DND-41 (cell line): ENCODE results near the gene PRELID3B.

Experiments
- ATAC-seq: fragments of 200-7000 bp; cut with Tn5 transposase; 3 replicates; pipeline ENCODE4 v1.9.1; 2021; ENCODE audit warnings: low read depth; ENCODE audit not compliant: insufficient read depth
- DNase-seq: peaks from one replicate; pipeline ENCODE4 v3.0.0-alpha.2; 2020
- H2AFZ ChIP-seq: 2 replicates; pipeline ENCODE4 v1.6.0; 2012; ENCODE audit warnings: low read depth, low read length
- H3K27ac ChIP-seq: 2 replicates; pipeline ENCODE4 v1.5.1; 2012; ENCODE audit warnings: low read length, inconsistent platforms
- H3K27me3 ChIP-seq: fragments of 200-600 bp; sonication (generic); 2 replicates; pipeline ENCODE4 v1.6.0; 2012; ENCODE audit warnings: low read length, mild to moderate bottlenecking, inconsistent platforms; ENCODE audit not compliant: insufficient read depth, poor library complexity
- H3K36me3 ChIP-seq: 2 replicates; pipeline ENCODE4 v1.5.1; 2012; ENCODE audit warnings: low read length, inconsistent platforms; ENCODE audit not compliant: insufficient read depth
- H3K4me1 ChIP-seq: 2 replicates; pipeline ENCODE4 v1.5.1; 2012; ENCODE audit warnings: mild to moderate bottlenecking, low read length; ENCODE audit not compliant: insufficient read depth
- H3K4me2 ChIP-seq: 2 replicates; pipeline ENCODE4 v1.6.0; 2012; ENCODE audit warnings: mild to moderate bottlenecking, moderate library complexity, low read length, inconsistent platforms; ENCODE audit not compliant: insufficient read depth
- H3K4me3 ChIP-seq, 2 experiments: fragments of 200-600 bp in 1 of 2; shearing (Covaris generic) in 1 of 2; 2 replicates each; pipeline ENCODE4 v1.5.1; 2012 to 2016; ENCODE audit warnings: inconsistent platforms in 2 of 2, low read length in 2 of 2, mild to moderate bottlenecking in 2 of 2, low read depth in 1 of 2, moderate library complexity in 1 of 2
- H3K79me2 ChIP-seq: 2 replicates; pipeline ENCODE4 v1.6.0; 2012; ENCODE audit warnings: low read length, inconsistent platforms; ENCODE audit not compliant: insufficient read depth
- H3K9ac ChIP-seq: 2 replicates; pipeline ENCODE4 v1.6.0; 2012; ENCODE audit warnings: low read depth, mild to moderate bottlenecking, inconsistent platforms, low read length, moderate library complexity
- H3K9me3 ChIP-seq: 2 replicates; pipeline ENCODE4 v1.5.1; 2012; ENCODE audit warnings: low read length, moderate library complexity, mild to moderate bottlenecking, inconsistent platforms; ENCODE audit not compliant: insufficient read depth, severe bottlenecking
- H4K20me1 ChIP-seq: 2 replicates; pipeline ENCODE4 v1.6.0; 2012; ENCODE audit warnings: low read length; ENCODE audit not compliant: insufficient read depth
- EZH2 ChIP-seq: IDR thresholded peaks from 3 replicates; pipeline ENCODE4 v1.6.1; 2012; ENCODE audit warnings: borderline replicate concordance, low read depth, mild to moderate bottlenecking, moderate library complexity, low read length, inconsistent platforms; ENCODE audit not compliant: severe bottlenecking
- TF ChIP-seq, protein P1 (sequence below): IDR thresholded peaks from 2 replicates; pipeline ENCODE4 v1.5.1; 2012; ENCODE audit warnings: borderline replicate concordance, low read length, moderate library complexity, mild to moderate bottlenecking; ENCODE audit not compliant: poor library complexity, severe bottlenecking; ENCODE audit errors: extremely low read depth

The PRELID3B gene

DNA sequence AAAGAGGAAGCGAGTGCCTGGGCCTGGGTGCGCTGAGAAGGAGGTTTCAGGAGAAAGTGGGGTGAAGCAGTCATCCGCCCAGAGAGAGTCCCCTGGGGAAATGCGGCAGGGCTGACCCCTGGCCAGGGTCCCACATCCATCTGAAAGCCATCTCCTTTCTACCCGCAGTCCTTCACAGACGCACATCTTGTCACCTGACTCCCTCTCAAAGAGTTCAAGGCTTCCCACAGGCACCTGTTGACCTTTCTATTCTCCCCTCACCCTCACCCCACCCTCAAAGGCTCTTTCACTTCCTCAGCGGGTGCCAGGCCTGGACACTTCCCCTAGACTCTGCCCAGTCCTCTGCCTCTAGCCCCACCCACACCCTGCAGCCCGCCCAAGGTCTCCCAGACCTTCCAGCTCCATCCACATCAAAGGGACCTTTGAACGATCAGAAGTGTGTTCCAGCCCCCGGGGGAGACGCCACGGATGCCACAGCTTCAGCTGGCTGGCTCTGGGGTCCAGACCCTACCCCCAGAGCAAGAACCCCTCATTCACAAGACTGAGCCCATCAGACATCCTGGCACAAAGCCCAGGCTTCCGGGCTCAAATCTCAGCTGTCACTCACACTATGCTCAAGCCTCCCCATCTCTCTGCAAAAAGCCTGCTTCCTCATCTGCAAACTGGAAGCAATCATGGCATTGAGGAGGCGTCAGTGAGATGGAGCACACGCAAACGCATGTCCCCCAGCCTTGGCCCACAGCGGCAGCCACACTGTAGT, 37.6 kb downstream of the PRELID3B start:
- Histone ChIP-seq H3K27me3 (no peaks in the 10 kb centered on the region), H3K79me2 (no peaks in the 10 kb centered on the region), H3K4me1 (peaks cover 15% of the 10 kb centered on the region), H3K36me3 (no peaks in the 10 kb centered on the region), H2AFZ (no peak overlapping the region), H4K20me1 (peaks cover 18% of the 10 kb centered on the region), H3K9me3 (no peaks in the 10 kb centered on the region), H3K27ac (no peak overlapping the region), H3K9ac (no peak overlapping the region), H3K4me3 (no peak overlapping the region), H3K4me2 (peak overlapping the region; percentile 30; the same call in 1 of the 2 replicates)
- DNase-seq (peak; percentile 72), ATAC-seq (peak; percentile 76)
- TF ChIP-seq, protein P1, sequence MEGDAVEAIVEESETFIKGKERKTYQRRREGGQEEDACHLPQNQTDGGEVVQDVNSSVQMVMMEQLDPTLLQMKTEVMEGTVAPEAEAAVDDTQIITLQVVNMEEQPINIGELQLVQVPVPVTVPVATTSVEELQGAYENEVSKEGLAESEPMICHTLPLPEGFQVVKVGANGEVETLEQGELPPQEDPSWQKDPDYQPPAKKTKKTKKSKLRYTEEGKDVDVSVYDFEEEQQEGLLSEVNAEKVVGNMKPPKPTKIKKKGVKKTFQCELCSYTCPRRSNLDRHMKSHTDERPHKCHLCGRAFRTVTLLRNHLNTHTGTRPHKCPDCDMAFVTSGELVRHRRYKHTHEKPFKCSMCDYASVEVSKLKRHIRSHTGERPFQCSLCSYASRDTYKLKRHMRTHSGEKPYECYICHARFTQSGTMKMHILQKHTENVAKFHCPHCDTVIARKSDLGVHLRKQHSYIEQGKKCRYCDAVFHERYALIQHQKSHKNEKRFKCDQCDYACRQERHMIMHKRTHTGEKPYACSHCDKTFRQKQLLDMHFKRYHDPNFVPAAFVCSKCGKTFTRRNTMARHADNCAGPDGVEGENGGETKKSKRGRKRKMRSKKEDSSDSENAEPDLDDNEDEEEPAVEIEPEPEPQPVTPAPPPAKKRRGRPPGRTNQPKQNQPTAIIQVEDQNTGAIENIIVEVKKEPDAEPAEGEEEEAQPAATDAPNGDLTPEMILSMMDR: no peak
- no peak for TF ChIP-seq EZH2

DNA sequence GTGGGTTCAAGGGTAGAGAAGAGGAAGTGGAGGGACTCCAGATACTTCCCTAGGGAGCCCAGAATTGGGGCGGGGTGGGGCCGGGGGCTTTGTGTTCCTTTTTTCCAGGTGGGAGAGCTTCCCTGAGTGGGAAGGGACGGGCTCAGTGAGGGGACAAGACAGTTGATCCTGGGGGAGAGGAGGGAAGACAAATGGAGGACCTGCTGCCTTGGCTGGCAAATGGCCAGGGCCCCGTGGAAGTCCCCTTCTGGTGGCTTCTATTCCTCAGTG, 38.2 kb downstream of the PRELID3B start:
- Histone ChIP-seq H2AFZ (no peak overlapping the region), H4K20me1 (peaks cover 18% of the 10 kb centered on the region), H3K4me2 (no peak overlapping the region), H3K4me1 (peaks cover 15% of the 10 kb centered on the region), H3K9ac (no peak overlapping the region), H3K79me2 (no peaks in the 10 kb centered on the region), H3K9me3 (no peaks in the 10 kb centered on the region), H3K27ac (no peak overlapping the region), H3K4me3 (no peak overlapping the region), H3K27me3 (no peaks in the 10 kb centered on the region), H3K36me3 (no peaks in the 10 kb centered on the region)
- TF ChIP-seq EZH2: no peak
- TF ChIP-seq, protein P1: no peak
- no peak for DNase-seq
- ATAC-seq: no peak

DNA sequence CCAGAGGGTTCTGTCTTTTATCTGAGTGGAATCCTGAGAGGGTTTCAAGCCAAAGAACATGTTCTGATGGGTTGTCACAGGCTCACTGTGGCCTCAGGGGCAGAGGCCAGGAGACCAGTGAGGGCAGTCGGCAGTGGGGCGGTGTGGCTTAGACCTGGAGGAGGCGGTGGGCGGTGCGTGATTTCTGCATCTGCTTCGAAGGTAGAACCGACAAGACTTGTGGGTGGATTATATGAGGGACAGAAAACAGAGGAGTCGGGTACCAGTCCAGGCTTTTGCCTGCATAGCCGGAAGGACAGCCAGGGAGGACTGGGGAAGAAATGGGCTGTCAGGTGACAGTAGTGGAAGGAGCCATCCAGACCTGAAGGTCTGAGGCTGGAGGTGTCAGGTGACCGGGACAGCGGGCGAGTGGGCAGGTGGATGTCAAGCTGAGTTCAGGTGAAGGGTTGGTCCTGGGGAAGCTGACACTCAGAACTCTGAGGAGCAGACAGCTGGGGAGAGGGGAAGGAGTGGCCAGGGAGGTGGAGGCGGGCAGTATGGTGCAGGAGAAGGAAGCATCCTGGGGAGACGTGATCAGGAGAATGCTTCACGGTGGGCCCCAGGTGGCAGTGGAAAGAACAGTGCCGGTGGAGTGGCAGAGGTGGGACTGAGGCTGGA, 38.6 kb downstream of the PRELID3B start:
- H3K36me3 ChIP-seq: no peaks in the 10 kb centered on the region
- H3K4me2 ChIP-seq: no peak overlapping the region
- DNase-seq (no peak), ATAC-seq (no peak)
- H2AFZ ChIP-seq: no peak overlapping the region
- no peaks in the 10 kb centered on the region for H3K27me3 ChIP-seq
- H3K9me3 ChIP-seq: no peaks in the 10 kb centered on the region
- no peak for TF ChIP-seq EZH2
- TF ChIP-seq, protein P1: no peak
- H3K4me3 ChIP-seq: no peak overlapping the region
- H3K79me2 ChIP-seq: no peaks in the 10 kb centered on the region
- H3K27ac ChIP-seq: no peak overlapping the region
- peaks cover 15% of the 10 kb centered on the region for H3K4me1 ChIP-seq
- H4K20me1 ChIP-seq: peaks cover 18% of the 10 kb centered on the region
- no peak overlapping the region for H3K9ac ChIP-seq
